GM23248 (cell line): ENCODE results near the gene ZNF302. TPM values are rescaled to one million over a fixed set of nuclear protein-coding genes. Genes with fewer than 3 reads are reported as not detected.

Experiments used
- DNase-seq: peaks from one replicate; pipeline ENCODE4 v3.0.0-alpha.2; 2015
- H2AFZ ChIP-seq: fragments of 200-600 bp; sonication (generic); 2 replicates; pipeline ENCODE4 v1.6.1; 2016; ENCODE audit warnings: antibody characterized with exemption
- H3F3A ChIP-seq: fragments of 200-600 bp; sonication (generic); 2 replicates; pipeline ENCODE4 v1.6.1; 2016; ENCODE audit warnings: mild to moderate bottlenecking, antibody characterized with exemption, mixed run types; ENCODE audit not compliant: insufficient read depth
- H3K27ac ChIP-seq: fragments of 200-600 bp; sonication (generic); 2 replicates; pipeline ENCODE4 v1.5.1; 2016; ENCODE audit warnings: mild to moderate bottlenecking
- H3K27me3 ChIP-seq: fragments of 200-600 bp; sonication (generic); replicated peaks from 2 replicates; pipeline ENCODE4 v1.6.1; 2016; ENCODE audit warnings: mild to moderate bottlenecking; ENCODE audit not compliant: insufficient read depth
- H3K36me3 ChIP-seq: fragments of 200-600 bp; sonication (generic); 2 replicates; pipeline ENCODE4 v1.6.1; 2016; ENCODE audit warnings: low read depth, mild to moderate bottlenecking
- H3K4me1 ChIP-seq: fragments of 200-600 bp; sonication (generic); 2 replicates; pipeline ENCODE4 v1.6.1; 2016; ENCODE audit warnings: mild to moderate bottlenecking; ENCODE audit not compliant: insufficient read depth
- H3K4me2 ChIP-seq: fragments of 200-600 bp; sonication (generic); one replicate; pipeline ENCODE4 v1.6.1; 2016; ENCODE audit warnings: mild to moderate bottlenecking; ENCODE audit not compliant: unreplicated experiment
- H3K4me3 ChIP-seq: fragments of 200-600 bp; sonication (generic); 2 replicates; pipeline ENCODE4 v1.5.1; 2016; ENCODE audit warnings: mild to moderate bottlenecking
- H3K79me2 ChIP-seq: fragments of 200-600 bp; sonication (generic); 2 replicates; pipeline ENCODE4 v1.6.1; 2016; ENCODE audit warnings: mild to moderate bottlenecking; ENCODE audit not compliant: insufficient read depth
- H3K9ac ChIP-seq: fragments of 200-600 bp; sonication (generic); 2 replicates; pipeline ENCODE4 v1.6.1; 2016; ENCODE audit warnings: mild to moderate bottlenecking
- H3K9me2 ChIP-seq: fragments of 200-600 bp; sonication (generic); 2 replicates; pipeline ENCODE4 v1.6.1; 2016; ENCODE audit warnings: mixed run types, mild to moderate bottlenecking, moderate library complexity; ENCODE audit not compliant: insufficient read depth
- H3K9me3 ChIP-seq: fragments of 200-600 bp; sonication (generic); one replicate; pipeline ENCODE4 v1.6.1; 2017; ENCODE audit warnings: low read depth
- H4K20me1 ChIP-seq: fragments of 200-600 bp; sonication (generic); 2 replicates; pipeline ENCODE4 v1.6.0; 2016; ENCODE audit not compliant: insufficient read depth
- EZH2 ChIP-seq: fragments of 200-600 bp; sonication (generic); IDR thresholded peaks from 2 replicates; pipeline ENCODE4 v1.6.1; 2018; ENCODE audit warnings: antibody characterized with exemption, mild to moderate bottlenecking; ENCODE audit not compliant: insufficient read depth, poor library complexity, severe bottlenecking
- EZH2phosphoT487 ChIP-seq: fragments of 200-600 bp; sonication (generic); IDR thresholded peaks from 2 replicates; pipeline ENCODE4 v1.6.1; 2018; ENCODE audit warnings: antibody characterized with exemption, moderate library complexity, mild to moderate bottlenecking, low read depth; ENCODE audit not compliant: insufficient read depth
- WGBS, 2 experiments: methylation state at CpG; one replicate each; pipeline ENCODE4 v1.1.6; 2015 to 2017; ENCODE audit warnings: low lambda C conversion rate in 2 of 2, low coverage in 1 of 2; ENCODE audit errors: missing lambda C conversion rate in 2 of 2; 5-methylcytosine and 5-hydroxymethylcytosine counted together
- in situ Hi-C: fragments of 300-500 bp; cut with MboI; formaldehyde crosslinking; loops from 2 replicates; pipeline ENCODE4 v1.15.0; 2020
- polyA plus RNA-seq: library from polyadenylated mRNA; unstranded; fragments of >200 nt; fragmentation: Nextera tagmentation; extraction: Ambion mirVana; gene quantifications from 2 replicates; pipeline ENCODE4 v1.2.1, GENCODE V29; 2016
- total RNA-seq: library from RNA; depleted of rRNA; stranded (reverse); fragments of >200 nt; shearing (Covaris generic); gene quantifications from 2 replicates; pipeline ENCODE4 v1.2.3, GENCODE V29; 2014

Gene ZNF302
- total and polyA plus RNA-seq, 2 experiments from 2014 or later: 18.4 to 23.9 TPM

- Histone ChIP-seq H3F3A (no peaks in the 10 kb centered on the region), H3K27me3 (no peaks in the 10 kb centered on the region), H3K79me2 (no peaks in the 10 kb centered on the region), H3K4me3 (no peak overlapping the region), H3K4me1 (0 out of 2 replicates have a peak, but pooled peaks cover 4% of the 10 kb centered on the region), H3K9ac (no peak overlapping the region), H3K4me2 (no peak overlapping the region), H2AFZ (no peak overlapping the region), H3K27ac (no peak overlapping the region), H4K20me1 (no peaks in the 10 kb centered on the region), H3K9me3 (no peaks in the 10 kb centered on the region), H3K36me3 (no peaks in the 10 kb centered on the region), H3K9me2 (no peaks in the 10 kb centered on the region)
- DNase-seq: no peak
- in situ Hi-C loops: no loop called here
- TF ChIP-seq EZH2 (no peak), EZH2phosphoT487 (no peak)
- 68 to 71% methylated on average over 3 of the region's 3 CpGs for WGBS, 2 experiments
These were observed 5.5 kb upstream of the ZNF302 start for GRCh38 chr19:34671972-34672371.

- Histone ChIP-seq H2AFZ (no peak overlapping the region), H3K27ac (no peak overlapping the region), H3K4me2 (no peak overlapping the region), H3F3A (no peaks in the 10 kb centered on the region), H3K4me3 (no peak overlapping the region), H3K79me2 (peaks cover 7% of the 10 kb centered on the region), H3K9ac (no peak overlapping the region), H3K9me3 (no peaks in the 10 kb centered on the region), H3K4me1 (peaks cover 4% of the 10 kb centered on the region; the same call in 1 of the 2 replicates), H3K36me3 (no peaks in the 10 kb centered on the region), H3K27me3 (no peaks in the 10 kb centered on the region), H3K9me2 (no peaks in the 10 kb centered on the region), H4K20me1 (no peaks in the 10 kb centered on the region)
- TF ChIP-seq EZH2phosphoT487 (no peak), EZH2 (no peak)
- in situ Hi-C loops: no loop called here
- 63 to 67% methylated on average over 3 of the region's 3 CpGs for WGBS, 2 experiments
- DNase-seq: no peak
These were observed 3.9 kb upstream of the ZNF302 start for GRCh38 chr19:34673590-34673989.

- TF ChIP-seq EZH2phosphoT487 (no peak), EZH2 (no peak)
- peaks cover 23% of the 10 kb centered on the region for H3K79me2 ChIP-seq
- no peaks in the 10 kb centered on the region for H3K9me3 ChIP-seq
- H2AFZ ChIP-seq: no peak overlapping the region
- H3K9me2 ChIP-seq: no peaks in the 10 kb centered on the region
- no peaks in the 10 kb centered on the region for H3K27me3 ChIP-seq
- H3K36me3 ChIP-seq: peaks cover 13% of the 10 kb centered on the region; the same call in 1 of the 2 replicates
- no peak overlapping the region for H3K9ac ChIP-seq
- H3K4me2 ChIP-seq: no peak overlapping the region
- in situ Hi-C loops: no loop called here
- WGBS, 2 experiments: 82 to 87% methylated on average over 3 of the region's 3 CpGs
- H3K4me3 ChIP-seq: no peak overlapping the region
- H3K4me1 ChIP-seq: peaks cover 4% of the 10 kb centered on the region; the same call in 1 of the 2 replicates
- H4K20me1 ChIP-seq: no peaks in the 10 kb centered on the region
- DNase-seq: no peak
- H3K27ac ChIP-seq: no peak overlapping the region
- no peaks in the 10 kb centered on the region for H3F3A ChIP-seq
These were observed 2.2 kb upstream of the ZNF302 start for GRCh38 chr19:34675250-34675649.

- Histone ChIP-seq H3K9me3 (no peaks in the 10 kb centered on the region), H3K4me2 (no peak overlapping the region), H4K20me1 (no peaks in the 10 kb centered on the region), H3K27ac (no peak overlapping the region), H2AFZ (peak overlapping the region; percentile 99; the same call in 1 of the 2 replicates), H3K4me3 (no peak overlapping the region), H3K9me2 (no peaks in the 10 kb centered on the region), H3K9ac (no peak overlapping the region), H3K36me3 (peaks cover 19% of the 10 kb centered on the region), H3K4me1 (peaks cover 4% of the 10 kb centered on the region; the same call in 1 of the 2 replicates), H3K27me3 (no peaks in the 10 kb centered on the region), H3F3A (no peaks in the 10 kb centered on the region), H3K79me2 (peaks cover 29% of the 10 kb centered on the region)
- no peak for TF ChIP-seq EZH2
- no peak for TF ChIP-seq EZH2phosphoT487
- in situ Hi-C loops: no loop called here
- DNase-seq: no peak
- WGBS, 2 experiments: 95 to 97% methylated on average over 9 of the region's 9 CpGs
These were observed 1.6 kb upstream of the ZNF302 start for GRCh38 chr19:34675919-34676318.
